ENCODE results near the gene TP53RK. TPM values are rescaled to one million over a fixed set of nuclear protein-coding genes. Genes with fewer than 3 reads are reported as not detected.
A peak's percentile ranks its signal among the peaks of the same experiment; 100 is the strongest.

TP53RK gene
- total and polyA plus RNA-seq, 2 of the 13 experiments (the other 11 are each of a cell fraction or from before 2014, with no cell fraction given), result 12.9 to 25.5 TPM

DNA sequence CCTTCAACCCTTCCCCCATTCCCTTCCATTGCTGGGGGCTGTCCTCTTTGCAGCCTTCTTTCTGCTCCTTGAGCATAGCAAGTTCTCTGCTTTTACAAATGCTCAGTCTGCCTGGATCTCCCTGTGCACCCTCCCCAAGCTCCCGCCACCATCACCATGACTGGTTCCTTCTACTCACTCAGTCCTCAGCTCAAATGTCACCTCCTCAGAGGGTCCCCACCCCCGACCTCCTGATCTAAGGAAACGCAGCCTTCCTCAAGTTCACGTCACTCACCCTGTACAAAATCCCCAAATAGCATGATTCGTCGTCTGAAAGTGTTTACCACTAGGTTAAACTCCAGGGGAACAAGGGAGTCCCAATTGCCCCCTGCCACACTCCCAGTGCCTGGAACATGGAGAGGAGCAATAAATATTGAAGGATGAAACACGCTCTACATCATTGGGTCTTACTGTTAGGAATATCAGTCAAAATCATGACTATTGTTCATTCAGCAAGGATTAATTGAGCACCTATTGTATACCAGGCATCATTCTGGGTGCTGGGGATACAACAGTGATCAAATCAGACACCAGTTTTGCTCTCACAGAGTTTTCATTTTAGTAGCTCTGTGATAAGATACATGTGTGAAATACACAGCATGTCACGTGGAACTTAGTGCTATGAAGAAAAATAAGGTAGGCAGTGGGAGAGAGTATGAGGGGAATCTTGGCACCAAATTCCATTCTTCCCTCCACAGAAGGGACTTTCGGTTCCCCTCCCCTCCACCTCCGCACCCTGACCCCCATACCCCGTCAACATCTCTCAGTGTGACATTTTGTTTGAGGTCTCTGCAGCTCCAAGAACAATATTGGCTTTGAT lies 15.6 kb downstream of the TP53RK start (continued):
- TF ChIP-seq, protein P1, sequence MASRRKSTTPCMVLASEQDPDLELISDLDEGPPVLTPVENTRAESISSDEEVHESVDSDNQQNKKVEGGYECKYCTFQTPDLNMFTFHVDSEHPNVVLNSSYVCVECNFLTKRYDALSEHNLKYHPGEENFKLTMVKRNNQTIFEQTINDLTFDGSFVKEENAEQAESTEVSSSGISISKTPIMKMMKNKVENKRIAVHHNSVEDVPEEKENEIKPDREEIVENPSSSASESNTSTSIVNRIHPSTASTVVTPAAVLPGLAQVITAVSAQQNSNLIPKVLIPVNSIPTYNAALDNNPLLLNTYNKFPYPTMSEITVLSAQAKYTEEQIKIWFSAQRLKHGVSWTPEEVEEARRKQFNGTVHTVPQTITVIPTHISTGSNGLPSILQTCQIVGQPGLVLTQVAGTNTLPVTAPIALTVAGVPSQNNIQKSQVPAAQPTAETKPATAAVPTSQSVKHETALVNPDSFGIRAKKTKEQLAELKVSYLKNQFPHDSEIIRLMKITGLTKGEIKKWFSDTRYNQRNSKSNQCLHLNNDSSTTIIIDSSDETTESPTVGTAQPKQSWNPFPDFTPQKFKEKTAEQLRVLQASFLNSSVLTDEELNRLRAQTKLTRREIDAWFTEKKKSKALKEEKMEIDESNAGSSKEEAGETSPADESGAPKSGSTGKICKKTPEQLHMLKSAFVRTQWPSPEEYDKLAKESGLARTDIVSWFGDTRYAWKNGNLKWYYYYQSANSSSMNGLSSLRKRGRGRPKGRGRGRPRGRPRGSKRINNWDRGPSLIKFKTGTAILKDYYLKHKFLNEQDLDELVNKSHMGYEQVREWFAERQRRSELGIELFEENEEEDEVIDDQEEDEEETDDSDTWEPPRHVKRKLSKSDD (CRISPR knock-in tag; IDR thresholded peaks at IDR 0.05; ENCODE audit: low read depth), result no peak
- TF ChIP-seq, protein P2, sequence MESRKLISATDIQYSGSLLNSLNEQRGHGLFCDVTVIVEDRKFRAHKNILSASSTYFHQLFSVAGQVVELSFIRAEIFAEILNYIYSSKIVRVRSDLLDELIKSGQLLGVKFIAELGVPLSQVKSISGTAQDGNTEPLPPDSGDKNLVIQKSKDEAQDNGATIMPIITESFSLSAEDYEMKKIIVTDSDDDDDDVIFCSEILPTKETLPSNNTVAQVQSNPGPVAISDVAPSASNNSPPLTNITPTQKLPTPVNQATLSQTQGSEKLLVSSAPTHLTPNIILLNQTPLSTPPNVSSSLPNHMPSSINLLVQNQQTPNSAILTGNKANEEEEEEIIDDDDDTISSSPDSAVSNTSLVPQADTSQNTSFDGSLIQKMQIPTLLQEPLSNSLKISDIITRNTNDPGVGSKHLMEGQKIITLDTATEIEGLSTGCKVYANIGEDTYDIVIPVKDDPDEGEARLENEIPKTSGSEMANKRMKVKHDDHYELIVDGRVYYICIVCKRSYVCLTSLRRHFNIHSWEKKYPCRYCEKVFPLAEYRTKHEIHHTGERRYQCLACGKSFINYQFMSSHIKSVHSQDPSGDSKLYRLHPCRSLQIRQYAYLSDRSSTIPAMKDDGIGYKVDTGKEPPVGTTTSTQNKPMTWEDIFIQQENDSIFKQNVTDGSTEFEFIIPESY (CRISPR knock-in tag; IDR thresholded peaks at IDR 0.05), result 0 out of 2 replicates have a peak, but pooled peaks have one; percentile 13
- TF ChIP-seq NAIF1 (CRISPR knock-in tag; IDR thresholded peaks at IDR 0.05; ENCODE audit: borderline replicate concordance) (no peak), NFYC (CRISPR knock-in tag; IDR thresholded peaks at IDR 0.05) (no peak), BRD4 (CRISPR knock-in tag; IDR thresholded peaks at IDR 0.05) (peak; percentile 63; the same call in 1 of the 2 replicates), RBM22 (optimal IDR thresholded peaks at IDR 0.05; ENCODE audit: low read length) (no peak), ETV6 (CRISPR knock-in tag; conservative IDR thresholded peaks at IDR 0.05) (no peak), FOXK2 (IDR thresholded peaks at IDR 0.05) (no peak), FOXA1 (IDR thresholded peaks at IDR 0.05) (no peak), FOXA1 (CRISPR knock-in tag; IDR thresholded peaks at IDR 0.05) (no peak), KLF6 (CRISPR knock-in tag; IDR thresholded peaks at IDR 0.05) (no peak), MAFK (conservative IDR thresholded peaks at IDR 0.05 in 1 of 2, IDR thresholded peaks at IDR 0.05 in 1 of 2; ENCODE audit: low read length in 2 of 2) (no peak), MAFF (IDR thresholded peaks at IDR 0.05; ENCODE audit: low read depth, low read length) (no peak), NR2F1 (CRISPR knock-in tag; IDR thresholded peaks at IDR 0.05) (no peak), ZNF777 (CRISPR knock-in tag; IDR thresholded peaks at IDR 0.05) (peak; percentile 33; the same call in 1 of the 2 replicates), ZNF10 (CRISPR knock-in tag; IDR thresholded peaks at IDR 0.05; ENCODE audit: borderline replicate concordance, low read depth) (no peak), TAF15 (IDR thresholded peaks at IDR 0.05; ENCODE audit: low read depth, low read length, poor library complexity, severe bottlenecking) (no peak), TOE1 (CRISPR knock-in tag; IDR thresholded peaks at IDR 0.05) (no peak), SSRP1 (CRISPR knock-in tag; IDR thresholded peaks at IDR 0.05) (no peak; the same call in 1 of the 2 replicates), ZNF138 (CRISPR knock-in tag; IDR thresholded peaks at IDR 0.05; ENCODE audit: low read depth) (no peak), MYC (CRISPR knock-in tag; IDR thresholded peaks at IDR 0.05; ENCODE audit: borderline replicate concordance) (no peak), MTF2 (CRISPR knock-in tag; IDR thresholded peaks at IDR 0.05; ENCODE audit: borderline replicate concordance) (no peak), KLF15 (CRISPR knock-in tag; IDR thresholded peaks at IDR 0.05; ENCODE audit: borderline replicate concordance) (no peak), ZNF782 (CRISPR knock-in tag; IDR thresholded peaks at IDR 0.05; ENCODE audit: borderline replicate concordance) (no peak), CENPT (CRISPR knock-in tag; IDR thresholded peaks at IDR 0.05; ENCODE audit: low read depth) (no peak), ZFP36L1 (CRISPR knock-in tag; IDR thresholded peaks at IDR 0.05) (no peak), ZNF354B (CRISPR knock-in tag; IDR thresholded peaks at IDR 0.05) (no peak)

Data from HepG2 (cell line).